ENCODE results near the gene PGS1.

DNA sequence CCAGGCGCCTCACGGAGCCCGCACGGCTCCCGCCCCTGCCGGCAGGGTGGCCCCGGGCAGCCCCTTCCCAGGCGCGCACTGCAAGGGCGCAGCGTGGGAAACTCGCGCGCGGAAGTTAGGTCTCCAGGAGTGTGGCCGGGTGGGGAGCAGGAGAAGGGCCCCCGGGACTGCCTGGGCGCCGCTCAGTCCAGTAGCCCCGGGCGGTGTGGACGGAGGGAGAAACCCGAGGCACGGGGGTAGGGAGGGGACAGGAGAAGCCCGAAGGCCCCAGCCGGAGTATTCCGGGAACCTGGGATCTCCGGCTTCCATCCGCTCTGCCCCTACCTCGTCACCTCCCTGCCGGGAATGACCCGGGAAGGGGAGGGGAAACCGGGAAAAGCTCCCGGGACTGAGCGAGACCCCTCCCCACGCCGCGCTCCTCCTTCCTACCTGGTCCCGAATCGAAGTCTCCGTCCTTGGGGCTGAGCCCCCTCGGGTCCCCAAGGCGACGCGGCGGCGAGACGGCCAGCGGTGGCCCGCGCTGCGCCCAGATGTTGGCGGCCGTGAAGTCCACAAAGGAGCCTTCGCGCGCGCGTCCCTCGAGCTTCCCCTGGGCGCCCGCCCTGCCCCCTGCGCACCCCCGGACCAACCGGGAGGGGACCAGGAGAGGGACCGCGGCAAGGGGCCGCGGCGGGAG, 19.0 kb upstream of the PGS1 start:
- TF ChIP-seq POLR2A (IDR thresholded peaks at IDR 0.05; ENCODE audit: low read length) (no peak), GATA1 (IDR thresholded peaks at IDR 0.05; ENCODE audit: low read depth, low read length) (no peak)

Measured in erythroblast (primary cell).